BJ (cell line): Measurements from ENCODE around the gene PTPRR. TPM values are rescaled to one million over a fixed set of nuclear protein-coding genes. Genes with fewer than 3 reads are reported as not detected.

Source experiments
- CTCF ChIA-PET: fragments of 350-600 bp; formaldehyde crosslinking; extraction: SDS; loops from one replicate; lab custom pipeline; 2021; ENCODE audit warnings: antibody characterized with exemption, inconsistent platforms; lab: Yijun Ruan, JAX
- POLR2A ChIA-PET: fragments of 300-600 bp; sonication (Branson Sonifier 250); formaldehyde crosslinking; extraction: SDS; loops from one replicate; lab custom pipeline; 2021; ENCODE audit warnings: antibody characterized with exemption; lab: Charles Lee
- DNase-seq: peaks from one replicate; pipeline ENCODE4 v3.0.0-alpha.2; 2011; ENCODE audit warnings: low read depth
- H3K27me3 ChIP-seq: 2 replicates; pipeline ENCODE4 v1.6.0; 2011; ENCODE audit warnings: low read length; ENCODE audit not compliant: control insufficient read depth, insufficient read depth
- H3K36me3 ChIP-seq: 2 replicates; pipeline ENCODE4 v1.5.1; 2011; ENCODE audit warnings: low read length; ENCODE audit not compliant: control insufficient read depth, insufficient read depth
- H3K4me3 ChIP-seq: 2 replicates; pipeline ENCODE4 v1.5.1; 2011; ENCODE audit warnings: low read depth, mild to moderate bottlenecking, control low read depth, low read length
- polyA plus RNA-seq: library from polyadenylated mRNA; depleted of rRNA; stranded (reverse); fragments of >200 nt; gene quantifications from 2 replicates; pipeline ENCODE4 v1.2.3, GENCODE V29; 2011
- TF ChIP-seq, protein P1 (sequence below): IDR thresholded peaks from 2 replicates; pipeline ENCODE4 v1.5.1; 2011; ENCODE audit warnings: low read depth, mild to moderate bottlenecking, control low read depth, inconsistent platforms, low read length, moderate library complexity; ENCODE audit not compliant: insufficient read depth

PTPRR gene
- polyA plus RNA-seq, 1 experiment = 0.40 TPM

GRCh38 chr12:70638639-70639360 is 281.7 kb downstream of the PTPRR start:
- DNase-seq = no peak
- ChIA-PET CTCF (no interaction called here), POLR2A (no interaction called here)
- TF ChIP-seq, protein P1, sequence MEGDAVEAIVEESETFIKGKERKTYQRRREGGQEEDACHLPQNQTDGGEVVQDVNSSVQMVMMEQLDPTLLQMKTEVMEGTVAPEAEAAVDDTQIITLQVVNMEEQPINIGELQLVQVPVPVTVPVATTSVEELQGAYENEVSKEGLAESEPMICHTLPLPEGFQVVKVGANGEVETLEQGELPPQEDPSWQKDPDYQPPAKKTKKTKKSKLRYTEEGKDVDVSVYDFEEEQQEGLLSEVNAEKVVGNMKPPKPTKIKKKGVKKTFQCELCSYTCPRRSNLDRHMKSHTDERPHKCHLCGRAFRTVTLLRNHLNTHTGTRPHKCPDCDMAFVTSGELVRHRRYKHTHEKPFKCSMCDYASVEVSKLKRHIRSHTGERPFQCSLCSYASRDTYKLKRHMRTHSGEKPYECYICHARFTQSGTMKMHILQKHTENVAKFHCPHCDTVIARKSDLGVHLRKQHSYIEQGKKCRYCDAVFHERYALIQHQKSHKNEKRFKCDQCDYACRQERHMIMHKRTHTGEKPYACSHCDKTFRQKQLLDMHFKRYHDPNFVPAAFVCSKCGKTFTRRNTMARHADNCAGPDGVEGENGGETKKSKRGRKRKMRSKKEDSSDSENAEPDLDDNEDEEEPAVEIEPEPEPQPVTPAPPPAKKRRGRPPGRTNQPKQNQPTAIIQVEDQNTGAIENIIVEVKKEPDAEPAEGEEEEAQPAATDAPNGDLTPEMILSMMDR = no peak
- Histone ChIP-seq H3K27me3 (no peaks in the 10 kb centered on the region), H3K36me3 (no peaks in the 10 kb centered on the region), H3K4me3 (no peak overlapping the region)

DNA sequence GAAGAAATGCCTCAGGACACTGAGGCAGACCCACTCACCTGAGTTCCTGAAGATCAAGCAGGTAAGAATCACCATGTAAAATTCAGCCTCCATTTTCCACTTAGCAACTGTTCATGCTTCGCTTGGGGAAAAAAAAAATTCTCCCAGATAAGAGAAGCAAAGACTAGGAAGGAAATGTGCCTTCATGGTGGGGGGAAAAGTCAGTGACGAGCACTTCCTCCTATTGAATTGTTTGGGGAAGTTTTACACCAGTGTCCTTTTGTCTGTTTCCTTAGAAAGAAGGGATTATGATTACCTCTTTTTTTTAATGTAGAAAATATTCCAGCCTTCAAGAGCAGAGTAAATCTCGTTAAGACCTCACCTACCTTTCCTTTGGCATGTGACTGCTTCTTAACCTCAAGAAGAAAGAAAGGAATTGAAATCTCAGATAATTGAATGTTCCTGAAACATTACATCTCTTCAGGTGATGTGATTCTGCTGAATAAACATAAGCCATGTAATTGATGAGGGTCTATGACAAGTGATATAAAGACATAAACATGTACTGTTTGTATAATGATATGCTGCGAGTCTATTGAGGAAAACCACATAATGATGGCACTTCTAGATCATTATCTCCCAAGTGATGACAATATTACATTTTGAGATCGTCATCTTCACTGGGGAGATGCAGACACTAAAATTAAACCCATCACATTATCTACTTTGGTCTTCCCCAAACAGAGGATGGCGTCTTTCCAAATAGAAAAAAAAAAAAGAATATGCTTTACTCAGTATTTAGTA is 283.0 kb downstream of the PTPRR start, which contains the start of gene PTPRB:
Gene PTPRB (minus strand): TSS at position 127 of the 783 bp plus-strand sequence. CDS start 34 bp downstream, at position 93.
- POLR2A ChIA-PET = no interaction called here
- Histone ChIP-seq H3K27me3 (no peaks in the 10 kb centered on the region), H3K4me3 (no peak within 1 kb of the TSS), H3K36me3 (no peaks in the 10 kb centered on the region)
- no peak for DNase-seq
- TF ChIP-seq, protein P1 = no peak
- CTCF ChIA-PET = no interaction called here

- ChIA-PET CTCF (interaction anchor here (0.7 to 1.3 kb wide), 4 partner anchors 45 to 735 kb away, joined by 3 to 4 read pairs (median 3); no protein-coding TSS in a partner anchor), POLR2A (no interaction called here)
- DNase-seq = no peak
- no peaks in the 10 kb centered on the region for H3K27me3 ChIP-seq
- no peaks in the 10 kb centered on the region for H3K36me3 ChIP-seq
- TF ChIP-seq, protein P1 = no peak
- no peak overlapping the region for H3K4me3 ChIP-seq
Measured at GRCh38 chr12:70635755-70636154, 284.8 kb downstream of the PTPRR start.

GRCh38 chr12:70628701-70629480 is 291.6 kb downstream of the PTPRR start:
- Histone ChIP-seq H3K27me3 (no peaks in the 10 kb centered on the region; the same call in 1 of the 2 replicates), H3K36me3 (no peaks in the 10 kb centered on the region), H3K4me3 (no peak overlapping the region)
- DNase-seq = no peak
- TF ChIP-seq, protein P1 = no peak
- ChIA-PET POLR2A (no interaction called here), CTCF (interaction anchor here (1.8 kb wide), 1 partner anchor 9 kb away, joined by 4 read pairs; no protein-coding TSS in a partner anchor)

- H3K36me3 ChIP-seq = no peaks in the 10 kb centered on the region
- CTCF ChIA-PET = interaction anchor here (0.9 kb wide), 1 partner anchor 748 kb away, joined by 3 read pairs; no protein-coding TSS in a partner anchor
- POLR2A ChIA-PET = no interaction called here
- no peak for DNase-seq
- H3K4me3 ChIP-seq = no peak overlapping the region
- TF ChIP-seq, protein P1 = no peak
- no peaks in the 10 kb centered on the region; the same call in none of the 2 replicates for H3K27me3 ChIP-seq
Measured at GRCh38 chr12:70627677-70628076, 292.9 kb downstream of the PTPRR start.
